K562 (cell line): ENCODE data around the gene IFNG-AS1. TPM values are rescaled to one million over a fixed set of nuclear protein-coding genes. Genes with fewer than 3 reads are reported as not detected.

Experiments
- ATAC-seq: fragments of 200-7000 bp; cut with Tn5 transposase; 3 replicates; pipeline ENCODE4 v1.9.1; 2020; ENCODE audit warnings: moderate library complexity
- BruUV-seq: library from RNA; stranded (reverse); fragments of 400-500 nt; replicated peaks from 2 replicates; lab custom pipeline; 2021; lab: Mats Ljungman, UMichigan
- CTCF ChIA-PET: fragments of 300-600 bp; formaldehyde crosslinking; extraction: SDS; loops from one replicate; lab custom pipeline; 2021; ENCODE audit warnings: low intra/inter-chr PET ratio; lab: Yijun Ruan, JAX
- POLR2A ChIA-PET: fragments of 300-600, 350-650 bp; sonication (Branson Sonifier 250); formaldehyde crosslinking; extraction: SDS; loops from one replicate; lab custom pipeline; 2021; ENCODE audit warnings: antibody characterized with exemption, inconsistent platforms; lab: Yijun Ruan, JAX
- DNase-seq, 4 experiments: peaks; one replicate each; pipeline versions ENCODE4 v3.0.0 to v3.0.0-alpha.2; 2011 to 2018; ENCODE audit warnings: low spot score in 3 of 4, mixed read lengths in 3 of 4; ENCODE audit errors: extremely low read depth in 1 of 4
- FAIRE-seq: peaks from 2 replicates; lab custom pipeline; 2011; peaks lifted over from hg19 to GRCh38; lab: Jason Lieb, UNC
- H2AFZ ChIP-seq: 2 replicates; pipeline ENCODE4 v1.6.0; 2011; ENCODE audit warnings: low read depth, low read length, control low read depth, inconsistent platforms
- H3K27ac ChIP-seq: fragments of 200-600 bp; 3 replicates; pipeline ENCODE4 v1.8.0; 2011; ENCODE audit warnings: low read depth, mild to moderate bottlenecking, control low read depth, inconsistent platforms, low read length, moderate library complexity, mixed read lengths; ENCODE audit errors: extremely low read depth
- H3K27me3 ChIP-seq, 2 experiments: fragments of 300-600 bp in 1 of 2; 2 replicates in 1 of 2; 3 replicates in 1 of 2; pipeline versions ENCODE4 v1.6.0 to v1.8.0; 2011; ENCODE audit warnings: inconsistent platforms in 2 of 2, low read length in 2 of 2, mild to moderate bottlenecking in 1 of 2, mixed read lengths in 1 of 2, moderate library complexity in 1 of 2; ENCODE audit not compliant: control insufficient read depth in 2 of 2, insufficient read depth in 2 of 2
- H3K36me3 ChIP-seq: fragments of 300-600 bp; 3 replicates; pipeline ENCODE4 v1.8.0; 2011; ENCODE audit warnings: mild to moderate bottlenecking, low read length, inconsistent platforms; ENCODE audit not compliant: control insufficient read depth, insufficient read depth
- H3K4me1 ChIP-seq, 2 experiments: fragments of 200-600 bp in 1 of 2; replicated peaks in 1 of 2; 2 replicates in 1 of 2; 3 replicates in 1 of 2; pipeline versions ENCODE4 v1.5.1 to v1.8.0; 2011; ENCODE audit warnings: inconsistent platforms in 2 of 2, low read length in 2 of 2, mild to moderate bottlenecking in 1 of 2, mixed read lengths in 1 of 2, moderate library complexity in 1 of 2; ENCODE audit not compliant: control insufficient read depth in 2 of 2, insufficient read depth in 2 of 2
- H3K4me2 ChIP-seq: 2 replicates; pipeline ENCODE4 v1.6.1; 2011; ENCODE audit warnings: low read length, control low read depth, inconsistent platforms, mixed read lengths; ENCODE audit not compliant: insufficient read depth
- H3K4me3 ChIP-seq: fragments of 200-600 bp; sonication (generic), shearing (Covaris generic); 2 replicates; pipeline ENCODE4 v1.5.1; 2016; ENCODE audit warnings: control low read depth, inconsistent platforms
- H3K79me2 ChIP-seq: fragments of 200-600 bp; 3 replicates; pipeline ENCODE4 v1.8.0; 2011; ENCODE audit warnings: low read length, inconsistent platforms; ENCODE audit not compliant: control insufficient read depth, insufficient read depth
- H3K9ac ChIP-seq, 2 experiments: 2 replicates each; pipeline versions ENCODE4 v1.6.0 to v1.6.1; 2011; ENCODE audit warnings: low read depth in 2 of 2, low read length in 2 of 2, control low read depth in 1 of 2, inconsistent platforms in 1 of 2, mild to moderate bottlenecking in 1 of 2, mixed read lengths in 1 of 2; ENCODE audit not compliant: insufficient read depth in 1 of 2
- H3K9me1 ChIP-seq: one replicate; pipeline ENCODE4 v1.6.0; 2011; ENCODE audit warnings: inconsistent platforms, mild to moderate bottlenecking, low read length, moderate library complexity; ENCODE audit not compliant: control insufficient read depth, insufficient read depth
- H3K9me3 ChIP-seq: replicated peaks from 2 replicates; pipeline ENCODE4 v1.5.1; 2011; ENCODE audit warnings: low read depth, low read length, inconsistent platforms; ENCODE audit not compliant: control insufficient read depth, insufficient read depth
- H4K20me1 ChIP-seq: replicated peaks from 2 replicates; pipeline ENCODE4 v1.6.1; 2011; ENCODE audit warnings: low read length, inconsistent platforms, mixed read lengths; ENCODE audit not compliant: control insufficient read depth, insufficient read depth
- ARHGAP35 ChIP-seq: fragments of 450-650 bp; IDR thresholded peaks from 2 replicates; pipeline ENCODE4 v1.6.1; 2018; ENCODE audit not compliant: partially characterized antibody
- CBFA2T2 ChIP-seq: fragments of 450-650 bp; conservative IDR thresholded peaks from 2 replicates; pipeline ENCODE4 v1.6.1; 2017; ENCODE audit warnings: mild to moderate bottlenecking
- CREBBP ChIP-seq: IDR thresholded peaks from one replicate; pipeline ENCODE4 v1.6.1; 2012; ENCODE audit warnings: low read depth, mild to moderate bottlenecking, control low read depth, inconsistent platforms, low read length
- FOXP1 ChIP-seq: sonication (generic); formaldehyde crosslinking; IDR thresholded peaks from 2 replicates; pipeline ENCODE4 v1.8.0; 2022; ENCODE audit warnings: mild to moderate bottlenecking, missing genetic modification reagents
- HCFC1 ChIP-seq: IDR thresholded peaks from 2 replicates; pipeline ENCODE4 v1.6.1; 2012; ENCODE audit warnings: low read depth, low read length, improper control_type of control experiment
- KHSRP ChIP-seq: fragments of 450-650 bp; IDR thresholded peaks from 2 replicates; pipeline ENCODE4 v1.6.1; 2017
- KLF10 ChIP-seq: fragments of 250-450 bp; sonication (Bioruptor Pico); IDR thresholded peaks from 2 replicates; pipeline ENCODE4 v1.6.1; 2021; ENCODE audit warnings: matching md5 sums
- MEIS2 ChIP-seq: fragments of 450-650 bp; IDR thresholded peaks from 2 replicates; pipeline ENCODE4 v1.6.1; 2014; ENCODE audit warnings: mild to moderate bottlenecking; ENCODE audit not compliant: partially characterized antibody
- NCOA6 ChIP-seq: fragments of 450-650 bp; IDR thresholded peaks from 2 replicates; pipeline ENCODE4 v1.6.1; 2017; ENCODE audit warnings: mild to moderate bottlenecking
- NR2F6 ChIP-seq: fragments of 450-650 bp; formaldehyde crosslinking; IDR thresholded peaks from 2 replicates; pipeline ENCODE4 v1.4.0; 2020; ENCODE audit warnings: mild to moderate bottlenecking
- POLR3A ChIP-seq: IDR thresholded peaks from 2 replicates; pipeline ENCODE4 v1.6.1; 2011; ENCODE audit warnings: borderline replicate concordance, mild to moderate bottlenecking, moderate library complexity; ENCODE audit not compliant: insufficient read length, insufficient read depth; ENCODE audit errors: extremely low read depth
- RB1 ChIP-seq: fragments of 450-650 bp; IDR thresholded peaks from 2 replicates; pipeline ENCODE4 v1.6.1; 2017; ENCODE audit warnings: low read depth, mild to moderate bottlenecking
- SLC30A9 ChIP-seq: fragments of 250-450 bp; sonication (Bioruptor Pico); IDR thresholded peaks from 2 replicates; pipeline ENCODE4 v1.8.0; 2022; ENCODE audit warnings: mild to moderate bottlenecking, moderate library complexity
- SMC3 ChIP-seq: conservative IDR thresholded peaks from 2 replicates; pipeline ENCODE4 v1.6.1; 2011; ENCODE audit warnings: low read depth, low read length, improper control_type of control experiment; ENCODE audit not compliant: insufficient read depth
- SRSF9 ChIP-seq: fragments of 200-400 bp; formaldehyde crosslinking; IDR thresholded peaks from 2 replicates; pipeline ENCODE4 v1.6.1; 2017; ENCODE audit warnings: low read depth, low read length, borderline replicate concordance
- TBL1XR1 ChIP-seq, 2 experiments: IDR thresholded peaks; 2 replicates each; pipeline ENCODE4 v1.6.1; 2012; ENCODE audit warnings: improper control_type of control experiment in 2 of 2, low read length in 2 of 2, mild to moderate bottlenecking in 1 of 2
- TCF3 ChIP-seq: sonication (generic); formaldehyde crosslinking; IDR thresholded peaks from 2 replicates; pipeline ENCODE4 v1.4.0; 2020; ENCODE audit warnings: mild to moderate bottlenecking, missing genetic modification reagents
- WGBS: fragments of 100-300 bp; shearing (Covaris generic); methylation state at CpG from one replicate; pipeline ENCODE4 v1.1.6; 2016; ENCODE audit warnings: low coverage, mixed read lengths; ENCODE audit not compliant: insufficient coverage; ENCODE audit errors: missing lambda C conversion rate; 5-methylcytosine and 5-hydroxymethylcytosine counted together
- in situ Hi-C: fragments of 300-500 bp; cut with MboI; formaldehyde crosslinking; loops from 4 replicates; pipeline ENCODE4 v1.15.0; 2018; ENCODE audit warnings: inconsistent platforms, mixed read lengths
- intact Hi-C: fragments of 100-400 bp; cut with micrococcal nuclease; formaldehyde crosslinking; loops from 2 replicates; pipeline ENCODE4 v1.14.2; 2022
- polyA plus RNA-seq, 8 experiments: library from polyadenylated mRNA; depleted of rRNA in 4 of 8; stranded (reverse) in 5 of 8; unstranded in 3 of 8; fragments of >200 nt; fragmentation: Nextera tagmentation in 2 of 8; fragmentation: Illumina TruSeq in 1 of 8; extraction: Ambion mirVana in 2 of 8; extraction: Trizol in 1 of 8; gene quantifications; 2 replicates each; pipeline versions ENCODE4 v1.2.1 to v1.2.3, GENCODE V29; 2011 to 2014; ENCODE audit warnings: inconsistent platforms in 1 of 8, missing spikeins in 1 of 8
- total RNA-seq, 7 experiments: library from RNA; depleted of rRNA in 6 of 7; stranded (reverse); fragments of >200 nt in 6 of 7; fragmentation: Illumina TruSeq in 2 of 7; extraction: Trizol in 2 of 7; gene quantifications; 2 replicates each; pipeline versions ENCODE4 v1.2.1 to v1.2.3, GENCODE V29; 2011 to 2021; ENCODE audit warnings: low replicate concordance in 1 of 7
- TF ChIP-seq, protein P1 (sequence below): fragments of 250-450 bp; sonication (Bioruptor Pico); IDR thresholded peaks from 2 replicates; pipeline ENCODE4 v1.4.0; 2020; ENCODE audit warnings: borderline replicate concordance
- TF ChIP-seq, protein P2 (sequence below): fragments of 250-450 bp; sonication (Bioruptor Pico); IDR thresholded peaks from 2 replicates; pipeline ENCODE4 v1.5.0; 2020; ENCODE audit warnings: mild to moderate bottlenecking, borderline replicate concordance

IFNG-AS1 gene
- total and polyA plus RNA-seq, 9 of the 15 experiments (the other 6 are each of a cell fraction or from before 2014, with no cell fraction given), result not detected

GRCh38 chr12:67952787-67953186, 36.5 kb upstream of the IFNG-AS1 start:
- no peaks in the 10 kb centered on the region for H3K9me1 ChIP-seq
- H2AFZ ChIP-seq, result no peak overlapping the region
- H3K4me1 ChIP-seq, result no peaks in the 10 kb centered on the region
- no peaks in the 10 kb centered on the region for H3K27me3 ChIP-seq
- H3K36me3 ChIP-seq, result no peaks in the 10 kb centered on the region
- no peak overlapping the region for H3K4me3 ChIP-seq
- intact Hi-C loops, result no loop called here
- BruUV-seq, result no TSS peak
- FAIRE-seq, result no peak
- no peaks in the 10 kb centered on the region for H3K9me3 ChIP-seq
- H3K79me2 ChIP-seq, result no peaks in the 10 kb centered on the region
- TF ChIP-seq, protein P1, sequence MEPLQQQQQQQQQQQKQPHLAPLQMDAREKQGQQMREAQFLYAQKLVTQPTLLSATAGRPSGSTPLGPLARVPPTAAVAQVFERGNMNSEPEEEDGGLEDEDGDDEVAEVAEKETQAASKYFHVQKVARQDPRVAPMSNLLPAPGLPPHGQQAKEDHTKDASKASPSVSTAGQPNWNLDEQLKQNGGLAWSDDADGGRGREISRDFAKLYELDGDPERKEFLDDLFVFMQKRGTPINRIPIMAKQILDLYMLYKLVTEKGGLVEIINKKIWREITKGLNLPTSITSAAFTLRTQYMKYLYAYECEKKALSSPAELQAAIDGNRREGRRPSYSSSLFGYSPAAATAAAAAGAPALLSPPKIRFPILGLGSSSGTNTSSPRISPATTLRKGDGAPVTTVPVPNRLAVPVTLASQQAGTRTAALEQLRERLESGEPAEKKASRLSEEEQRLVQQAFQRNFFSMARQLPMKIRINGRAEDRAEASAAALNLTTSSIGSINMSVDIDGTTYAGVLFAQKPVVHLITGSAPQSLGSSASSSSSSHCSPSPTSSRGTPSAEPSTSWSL (CRISPR knock-in tag), result no peak
- no peak for TF ChIP-seq SMC3
- TF ChIP-seq SRSF9, result no peak
- TF ChIP-seq NCOA6, result no peak
- TF ChIP-seq RB1, result no peak
- TF ChIP-seq KHSRP, result no peak
- TF ChIP-seq POLR3A, result no peak
- TF ChIP-seq SLC30A9, result no peak
- TF ChIP-seq MEIS2, result no peak
- no peak for TF ChIP-seq KLF10 (CRISPR knock-in tag)
- no peak for TF ChIP-seq NR2F6
- TF ChIP-seq, protein P2, sequence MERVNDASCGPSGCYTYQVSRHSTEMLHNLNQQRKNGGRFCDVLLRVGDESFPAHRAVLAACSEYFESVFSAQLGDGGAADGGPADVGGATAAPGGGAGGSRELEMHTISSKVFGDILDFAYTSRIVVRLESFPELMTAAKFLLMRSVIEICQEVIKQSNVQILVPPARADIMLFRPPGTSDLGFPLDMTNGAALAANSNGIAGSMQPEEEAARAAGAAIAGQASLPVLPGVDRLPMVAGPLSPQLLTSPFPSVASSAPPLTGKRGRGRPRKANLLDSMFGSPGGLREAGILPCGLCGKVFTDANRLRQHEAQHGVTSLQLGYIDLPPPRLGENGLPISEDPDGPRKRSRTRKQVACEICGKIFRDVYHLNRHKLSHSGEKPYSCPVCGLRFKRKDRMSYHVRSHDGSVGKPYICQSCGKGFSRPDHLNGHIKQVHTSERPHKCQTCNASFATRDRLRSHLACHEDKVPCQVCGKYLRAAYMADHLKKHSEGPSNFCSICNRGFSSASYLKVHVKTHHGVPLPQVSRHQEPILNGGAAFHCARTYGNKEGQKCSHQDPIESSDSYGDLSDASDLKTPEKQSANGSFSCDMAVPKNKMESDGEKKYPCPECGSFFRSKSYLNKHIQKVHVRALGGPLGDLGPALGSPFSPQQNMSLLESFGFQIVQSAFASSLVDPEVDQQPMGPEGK (CRISPR knock-in tag), result no peak
- TF ChIP-seq ARHGAP35, result no peak
- no peak for TF ChIP-seq CREBBP
- TF ChIP-seq CBFA2T2, result no peak
- TF ChIP-seq TBL1XR1 (IDR thresholded peaks at IDR 0.05; ENCODE audit: low read length in 2 of 2), result no peak
- TF ChIP-seq HCFC1, result no peak
- TF ChIP-seq FOXP1 (CRISPR knock-in tag), result no peak
- no peak for TF ChIP-seq TCF3 (CRISPR knock-in tag)
- no peak for DNase-seq
- WGBS, result 0% methylated on average over 2 of the region's 2 CpGs
- ChIA-PET POLR2A (no interaction called here), CTCF (no interaction called here)
- H3K4me2 ChIP-seq, result no peak overlapping the region
- no peaks in the 10 kb centered on the region for H4K20me1 ChIP-seq
- no peak for ATAC-seq
- no peak overlapping the region for H3K27ac ChIP-seq
- in situ Hi-C loops, result no loop called here
- H3K9ac ChIP-seq, result no peak overlapping the region
